GM23338 (cell line): Measurements from ENCODE around the gene EEIG2. TPM values are rescaled to one million over a fixed set of nuclear protein-coding genes. Genes with fewer than 3 reads are reported as not detected.

Experiments
- ATAC-seq: fragments of 200-7000 bp; cut with Tn5 transposase; 3 replicates; pipeline ENCODE4 v1.9.1; 2020
- DNase-seq: peaks from one replicate; pipeline ENCODE4 v3.0.0-alpha.2; 2015; ENCODE audit warnings: low spot score
- H2AFZ ChIP-seq: fragments of 200-600 bp; sonication (generic); 2 replicates; pipeline ENCODE4 v1.8.0; 2016; ENCODE audit warnings: antibody characterized with exemption, mild to moderate bottlenecking, moderate library complexity
- H3F3A ChIP-seq: fragments of 200-600 bp; sonication (generic); replicated peaks from 2 replicates; pipeline ENCODE4 v1.8.0; 2017; ENCODE audit warnings: antibody characterized with exemption, mixed run types, low read depth
- H3K27ac ChIP-seq: fragments of 200-600 bp; sonication (generic); 2 replicates; pipeline ENCODE4 v1.6.1; 2016; ENCODE audit warnings: low read depth
- H3K27me3 ChIP-seq: fragments of 200-600 bp; sonication (generic); 2 replicates; pipeline ENCODE4 v1.8.0; 2016; ENCODE audit warnings: mild to moderate bottlenecking, mixed run types, moderate library complexity; ENCODE audit not compliant: insufficient read depth
- H3K36me3 ChIP-seq: fragments of 200-600 bp; sonication (generic); 2 replicates; pipeline ENCODE4 v1.8.0; 2016; ENCODE audit warnings: mild to moderate bottlenecking; ENCODE audit not compliant: insufficient read depth
- H3K4me1 ChIP-seq: fragments of 200-600 bp; sonication (generic); 2 replicates; pipeline ENCODE4 v1.8.0; 2016; ENCODE audit warnings: mild to moderate bottlenecking, moderate library complexity; ENCODE audit not compliant: insufficient read depth
- H3K4me2 ChIP-seq: fragments of 200-600 bp; sonication (generic); 2 replicates; pipeline ENCODE4 v1.7.1; 2017; ENCODE audit warnings: mixed run types
- H3K4me3 ChIP-seq: fragments of 200-600 bp; sonication (generic); 2 replicates; pipeline ENCODE4 v1.6.1; 2016; ENCODE audit warnings: mixed run types
- H3K79me2 ChIP-seq: fragments of 200-600 bp; sonication (generic); replicated peaks from 2 replicates; pipeline ENCODE4 v1.8.0; 2017; ENCODE audit warnings: mild to moderate bottlenecking; ENCODE audit not compliant: insufficient read depth
- H3K9me2 ChIP-seq: fragments of 200-600 bp; sonication (generic); 2 replicates; pipeline ENCODE4 v1.8.0; 2017; ENCODE audit not compliant: insufficient read depth
- H4K20me1 ChIP-seq: fragments of 200-600 bp; sonication (generic); replicated peaks from 2 replicates; pipeline ENCODE4 v1.8.0; 2017; ENCODE audit warnings: mild to moderate bottlenecking; ENCODE audit not compliant: insufficient read depth
- H3K27ac Mint-ChIP-seq: 2 replicates; pipeline ENCODE4 v1.8.0; 2020; ENCODE audit warnings: inconsistent platforms, mild to moderate bottlenecking, moderate library complexity, mixed read lengths
- H3K27me3 Mint-ChIP-seq: 3 replicates; pipeline ENCODE4 v1.8.0; 2022; ENCODE audit warnings: low read depth, mild to moderate bottlenecking, moderate library complexity, mixed read lengths, inconsistent platforms; ENCODE audit not compliant: insufficient read depth, poor library complexity
- H3K36me3 Mint-ChIP-seq: 3 replicates; pipeline ENCODE4 v1.8.0; 2021; ENCODE audit warnings: low read depth, mild to moderate bottlenecking, inconsistent platforms, moderate library complexity, mixed read lengths
- H3K4me1 Mint-ChIP-seq: 3 replicates; pipeline ENCODE4 v1.8.0; 2020; ENCODE audit warnings: mild to moderate bottlenecking, inconsistent platforms, mixed read lengths
- H3K4me3 Mint-ChIP-seq: 3 replicates; pipeline ENCODE4 v1.8.0; 2021; ENCODE audit warnings: moderate library complexity, mild to moderate bottlenecking, inconsistent platforms, mixed read lengths
- H3K9me3 Mint-ChIP-seq: 3 replicates; pipeline ENCODE4 v1.8.0; 2020; ENCODE audit warnings: moderate library complexity, mild to moderate bottlenecking, inconsistent platforms, mixed read lengths
- CREB1 ChIP-seq: fragments of 250-450 bp; sonication (Bioruptor Pico); IDR thresholded peaks from 2 replicates; pipeline ENCODE4 v1.5.0; 2020; ENCODE audit warnings: low read depth, mild to moderate bottlenecking, moderate library complexity
- ETS1 ChIP-seq: IDR thresholded peaks from 2 replicates; pipeline ENCODE4 v1.6.1; 2016; ENCODE audit warnings: antibody characterized with exemption
- EZH2phosphoT487 ChIP-seq: fragments of 200-600 bp; sonication (generic); IDR thresholded peaks from one replicate; pipeline ENCODE4 v1.8.1; 2018; ENCODE audit warnings: antibody characterized with exemption; ENCODE audit not compliant: unreplicated experiment
- JUNB ChIP-seq: IDR thresholded peaks from one replicate; pipeline ENCODE4 v1.6.1; 2016; ENCODE audit warnings: antibody characterized with exemption; ENCODE audit not compliant: unreplicated experiment
- REST ChIP-seq: IDR thresholded peaks from one replicate; pipeline ENCODE4 v1.6.1; 2018; ENCODE audit warnings: antibody characterized with exemption; ENCODE audit not compliant: unreplicated experiment
- ZNF331 ChIP-seq: fragments of 250-450 bp; sonication (Bioruptor Pico); IDR thresholded peaks from 2 replicates; pipeline ENCODE4 v1.5.0; 2020; ENCODE audit warnings: low read depth, mild to moderate bottlenecking, moderate library complexity
- ZNF462 ChIP-seq: fragments of 250-450 bp; sonication (Bioruptor Pico); IDR thresholded peaks from 2 replicates; pipeline ENCODE4 v1.5.0; 2020; ENCODE audit warnings: mild to moderate bottlenecking, moderate library complexity
- polyA plus RNA-seq: library from polyadenylated mRNA; unstranded; fragments of >200 nt; fragmentation: Nextera tagmentation; extraction: Ambion mirVana; gene quantifications from 2 replicates; pipeline ENCODE4 v1.2.1, GENCODE V29; 2016
- total RNA-seq: library from RNA; depleted of rRNA; stranded (reverse); fragments of >200 nt; shearing (Covaris generic); gene quantifications from 2 replicates; pipeline ENCODE4 v1.2.3, GENCODE V29; 2014

EEIG2 gene
- total and polyA plus RNA-seq, 2 experiments from 2014 or later, result 7.9 to 44.5 TPM

- TF ChIP-seq REST (no peak), ZNF331 (CRISPR knock-in tag) (no peak), ZNF462 (no peak)
These were observed 24.0 kb downstream of the EEIG2 start (continued) for GRCh38 chr1:108583757-108584427.

GRCh38 chr1:108584428-108584856 is 24.5 kb downstream of the EEIG2 start:
- H3K27me3 Mint-ChIP-seq, result no peaks in the 10 kb centered on the region
- no peak for TF ChIP-seq CREB1 (CRISPR knock-in tag)
- TF ChIP-seq EZH2phosphoT487, result no peak
- TF ChIP-seq JUNB, result no peak
- TF ChIP-seq ETS1, result no peak

More at GRCh38 chr1:108584428-108584856, 24.5 kb downstream of the EEIG2 start:
- H3K4me2 ChIP-seq, result no peak overlapping the region
- H3K4me3 ChIP-seq, result no peak overlapping the region
- H3K27me3 ChIP-seq, result no peaks in the 10 kb centered on the region
- H3K9me3 Mint-ChIP-seq, result peaks cover 21% of the 10 kb centered on the region
- H3K4me3 Mint-ChIP-seq, result no peak overlapping the region
- peaks cover 28% of the 10 kb centered on the region for H4K20me1 ChIP-seq
- no peak for DNase-seq
- no peak for ATAC-seq
- H3K36me3 ChIP-seq, result no peaks in the 10 kb centered on the region; the same call in 1 of the 2 replicates
- no peak overlapping the region for H3K27ac Mint-ChIP-seq
- H3K4me1 Mint-ChIP-seq, result peaks cover 18% of the 10 kb centered on the region
- H3K27ac ChIP-seq, result no peak overlapping the region
- H3K4me1 ChIP-seq, result peaks cover 15% of the 10 kb centered on the region; the same call in 1 of the 2 replicates
- peaks cover 20% of the 10 kb centered on the region for H3K36me3 Mint-ChIP-seq
- H2AFZ ChIP-seq, result no peak overlapping the region
- no peaks in the 10 kb centered on the region for H3F3A ChIP-seq
- peaks cover 94% of the 10 kb centered on the region for H3K79me2 ChIP-seq
- H3K9me2 ChIP-seq, result 0 out of 2 replicates have a peak, but pooled peaks cover 5% of the 10 kb centered on the region
